ENCODE results near the gene PCDHA7.
"Not testable (repeated sequence)": the region's sequence is repeated elsewhere in the genome, so short reads cannot be mapped to it uniquely, and the experiment has no call there.

PCDHA7 gene

GRCh38 chr5:140833993-140834392 lies at the start of gene PCDHA7:
Gene PCDHA7, plus strand, starts transcription at chr5:140834269. Its CDS starts 115 bp downstream, at chr5:140834384.
- in situ Hi-C loops (cut with MboI; ENCODE audit: low sequenced_read_pairs): no loop called here

GRCh38 chr5:140785905-140786686 lies 48.0 kb upstream of the PCDHA7 start, which contains the start of gene PCDHA1:
Gene PCDHA1, plus strand, starts transcription at chr5:140786140.
- in situ Hi-C loops (cut with MboI; ENCODE audit: low sequenced_read_pairs): no loop called here

- in situ Hi-C loops (cut with MboI; ENCODE audit: low sequenced_read_pairs): not testable (repeated sequence)
These were observed 46.6 kb upstream of the PCDHA7 start for GRCh38 chr5:140787422-140787821.

- in situ Hi-C loops (cut with MboI; ENCODE audit: low sequenced_read_pairs): not testable (repeated sequence)
These were observed 46.1 kb upstream of the PCDHA7 start for GRCh38 chr5:140787849-140788504.

- in situ Hi-C loops (cut with MboI; ENCODE audit: low sequenced_read_pairs): no loop called here
These were observed 43.0 kb upstream of the PCDHA7 start for GRCh38 chr5:140791089-140791488.

GRCh38 chr5:140794595-140795258 lies 39.3 kb upstream of the PCDHA7 start, which contains the start of gene PCDHA2:
Gene PCDHA2, plus strand, starts transcription at chr5:140794852.
- in situ Hi-C loops (cut with MboI; ENCODE audit: low sequenced_read_pairs): no loop called here

GRCh38 chr5:140795259-140795641 lies 38.8 kb upstream of the PCDHA7 start:
- in situ Hi-C loops (cut with MboI; ENCODE audit: low sequenced_read_pairs): no loop called here

- in situ Hi-C loops (cut with MboI; ENCODE audit: low sequenced_read_pairs): not testable (repeated sequence)
These were observed 37.9 kb upstream of the PCDHA7 start for GRCh38 chr5:140796072-140796717.

- in situ Hi-C loops (cut with MboI; ENCODE audit: low sequenced_read_pairs): no loop called here
These were observed 37.4 kb upstream of the PCDHA7 start for GRCh38 chr5:140796718-140797095.

GRCh38 chr5:140800816-140801493 lies 33.1 kb upstream of the PCDHA7 start, which contains the start of gene PCDHA3:
Gene PCDHA3, plus strand, starts transcription at chr5:140801057.
- in situ Hi-C loops (cut with MboI; ENCODE audit: low sequenced_read_pairs): no loop called here

GRCh38 chr5:140801494-140801841 lies 32.6 kb upstream of the PCDHA7 start:
- in situ Hi-C loops (cut with MboI; ENCODE audit: low sequenced_read_pairs): no loop called here

GRCh38 chr5:140802381-140802780 lies 31.7 kb upstream of the PCDHA7 start:
- in situ Hi-C loops (cut with MboI; ENCODE audit: low sequenced_read_pairs): not testable (repeated sequence)

- in situ Hi-C loops (cut with MboI; ENCODE audit: low sequenced_read_pairs): no loop called here
These were observed 31.2 kb upstream of the PCDHA7 start for GRCh38 chr5:140802781-140803271.

GRCh38 chr5:140806834-140807775 lies 27.0 kb upstream of the PCDHA7 start, which contains the start of gene PCDHA4:
Gene PCDHA4, plus strand, starts transcription at chr5:140807068.
- in situ Hi-C loops (cut with MboI; ENCODE audit: low sequenced_read_pairs): no loop called here

- in situ Hi-C loops (cut with MboI; ENCODE audit: low sequenced_read_pairs): not testable (repeated sequence)
These were observed 25.7 kb upstream of the PCDHA7 start for GRCh38 chr5:140808241-140808888.

- in situ Hi-C loops (cut with MboI; ENCODE audit: low sequenced_read_pairs): no loop called here
These were observed 25.2 kb upstream of the PCDHA7 start for GRCh38 chr5:140808889-140809291.

GRCh38 chr5:140821375-140822280 lies 12.4 kb upstream of the PCDHA7 start, which contains the start of gene PCDHA5:
Gene PCDHA5, plus strand, starts transcription at chr5:140821613.
- in situ Hi-C loops (cut with MboI; ENCODE audit: low sequenced_read_pairs): no loop called here

GRCh38 chr5:140822281-140822629 lies 11.8 kb upstream of the PCDHA7 start:
- in situ Hi-C loops (cut with MboI; ENCODE audit: low sequenced_read_pairs): no loop called here
